ENCODE measurements around the gene PCSK2. TPM values are rescaled to one million over a fixed set of nuclear protein-coding genes. Genes with fewer than 3 reads are reported as not detected.

Gene PCSK2
- total RNA-seq, 1 donor from 2014 or later = 11.5 TPM

DNA sequence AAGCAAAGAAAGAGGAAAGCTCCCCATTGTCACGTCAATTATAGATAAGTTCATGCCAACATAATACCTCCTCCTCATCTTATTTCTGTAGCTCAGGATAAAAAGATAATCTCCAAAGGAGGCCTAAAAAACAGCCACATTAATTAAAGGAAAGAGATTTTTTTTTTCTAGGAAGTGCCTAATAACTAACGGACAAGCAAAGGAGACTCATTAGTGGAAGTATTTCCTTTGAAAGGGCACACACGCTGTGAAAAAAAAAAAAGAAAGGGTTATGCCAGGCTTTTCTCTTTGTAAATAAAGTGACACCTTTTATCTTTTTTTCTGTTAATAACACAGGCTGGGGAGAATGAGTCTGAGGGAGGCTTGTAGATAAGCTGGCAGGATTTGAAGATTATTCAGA is 55.7 kb downstream of the PCSK2 start:
- no peak for DNase-seq (ENCODE audit: low spot score, unreplicated experiment)
- H3K4me1 Mint-ChIP-seq (ENCODE audit: low read depth) = no peaks in the 10 kb centered on the region
- no peaks in the 10 kb centered on the region for H3K36me3 Mint-ChIP-seq (ENCODE audit: insufficient read depth)
- H3K27me3 Mint-ChIP-seq = peaks cover 14% of the 10 kb centered on the region
- no peak for TF ChIP-seq CTCF (IDR thresholded peaks at IDR 0.05; ENCODE audit: unreplicated experiment)
- H3K9me3 Mint-ChIP-seq (ENCODE audit: low read depth) = peaks cover 8% of the 10 kb centered on the region
- no peak overlapping the region for H3K4me3 Mint-ChIP-seq (ENCODE audit: low read depth)
- no peak overlapping the region for H3K27ac Mint-ChIP-seq

DNA sequence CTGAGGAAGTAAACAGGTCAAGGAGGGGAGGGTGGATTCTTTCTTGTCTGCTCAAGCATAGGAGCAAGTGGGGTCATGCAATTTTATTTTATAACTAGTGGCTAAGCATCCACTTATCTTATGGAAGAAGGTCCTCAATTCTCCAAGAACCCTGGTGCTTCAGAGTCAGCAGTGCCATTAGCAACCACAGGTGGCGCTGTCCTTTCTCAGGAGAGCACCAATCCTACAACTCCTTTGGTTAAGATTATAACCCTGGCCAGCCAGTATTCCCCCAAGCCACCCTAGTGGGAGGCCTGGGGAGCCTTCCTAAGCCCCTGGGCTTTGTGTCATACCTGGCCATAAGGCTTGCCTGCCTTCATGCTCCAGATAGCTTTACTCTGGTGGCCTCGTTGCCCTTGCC is 60.7 kb downstream of the PCSK2 start:
- peak; percentile 41 for TF ChIP-seq CTCF (IDR thresholded peaks at IDR 0.05; ENCODE audit: unreplicated experiment)
- Mint-ChIP-seq H3K27me3 (peaks cover 17% of the 10 kb centered on the region), H3K36me3 (ENCODE audit: insufficient read depth) (no peaks in the 10 kb centered on the region), H3K4me3 (ENCODE audit: low read depth) (no peak overlapping the region), H3K27ac (no peak overlapping the region), H3K9me3 (ENCODE audit: low read depth) (no peaks in the 10 kb centered on the region), H3K4me1 (ENCODE audit: low read depth) (no peaks in the 10 kb centered on the region)
- DNase-seq (ENCODE audit: low spot score, unreplicated experiment) = no peak

GRCh38 chr20:17287998-17288397 is 61.2 kb downstream of the PCSK2 start:
- Mint-ChIP-seq H3K36me3 (ENCODE audit: insufficient read depth) (no peaks in the 10 kb centered on the region), H3K4me3 (ENCODE audit: low read depth) (no peak overlapping the region)

DNA sequence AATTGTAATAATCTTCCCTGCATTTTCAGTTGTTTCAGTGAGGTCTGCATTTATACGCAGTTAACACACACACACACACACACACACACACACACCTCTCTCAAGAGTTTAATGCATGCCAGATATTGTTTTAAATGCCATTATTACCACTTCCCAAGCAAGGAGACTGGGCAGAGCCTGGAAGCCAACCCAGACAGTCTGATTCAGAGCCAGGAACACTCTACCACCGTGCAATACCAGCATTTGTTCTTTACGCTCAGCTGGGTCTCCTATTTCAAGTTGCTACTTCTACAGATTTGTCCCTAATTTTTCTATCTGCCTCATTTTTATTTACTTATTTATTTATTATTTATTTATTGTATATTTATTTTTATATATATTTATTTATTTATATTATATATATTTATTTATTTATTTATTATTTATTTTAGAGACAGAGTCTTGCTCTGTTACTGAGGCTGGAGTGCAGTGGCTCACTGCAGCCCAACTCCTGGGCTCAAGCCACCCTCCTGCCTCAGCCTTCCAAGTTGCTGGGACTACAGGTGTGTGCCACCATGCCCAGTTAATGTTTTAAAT is 68.4 kb downstream of the PCSK2 start:
- H3K27ac Mint-ChIP-seq = no peak overlapping the region
- no peaks in the 10 kb centered on the region for H3K9me3 Mint-ChIP-seq (ENCODE audit: low read depth)
- H3K4me1 Mint-ChIP-seq (ENCODE audit: low read depth) = peaks cover 5% of the 10 kb centered on the region
- DNase-seq (ENCODE audit: low spot score, unreplicated experiment) = no peak
- no peaks in the 10 kb centered on the region for H3K36me3 Mint-ChIP-seq (ENCODE audit: insufficient read depth)
- H3K4me3 Mint-ChIP-seq (ENCODE audit: low read depth) = no peak overlapping the region
- H3K27me3 Mint-ChIP-seq = peaks cover 4% of the 10 kb centered on the region
- no peak for TF ChIP-seq CTCF (IDR thresholded peaks at IDR 0.05; ENCODE audit: unreplicated experiment)

More at GRCh38 chr20:17287998-17288397, 61.2 kb downstream of the PCSK2 start:
- no peaks in the 10 kb centered on the region for H3K9me3 Mint-ChIP-seq (ENCODE audit: low read depth)
- no peak for TF ChIP-seq CTCF (IDR thresholded peaks at IDR 0.05; ENCODE audit: unreplicated experiment)
- H3K4me1 Mint-ChIP-seq (ENCODE audit: low read depth) = no peaks in the 10 kb centered on the region
- no peak for DNase-seq (ENCODE audit: low spot score, unreplicated experiment)
- no peak overlapping the region for H3K27ac Mint-ChIP-seq
- H3K27me3 Mint-ChIP-seq = peaks cover 14% of the 10 kb centered on the region

DNA sequence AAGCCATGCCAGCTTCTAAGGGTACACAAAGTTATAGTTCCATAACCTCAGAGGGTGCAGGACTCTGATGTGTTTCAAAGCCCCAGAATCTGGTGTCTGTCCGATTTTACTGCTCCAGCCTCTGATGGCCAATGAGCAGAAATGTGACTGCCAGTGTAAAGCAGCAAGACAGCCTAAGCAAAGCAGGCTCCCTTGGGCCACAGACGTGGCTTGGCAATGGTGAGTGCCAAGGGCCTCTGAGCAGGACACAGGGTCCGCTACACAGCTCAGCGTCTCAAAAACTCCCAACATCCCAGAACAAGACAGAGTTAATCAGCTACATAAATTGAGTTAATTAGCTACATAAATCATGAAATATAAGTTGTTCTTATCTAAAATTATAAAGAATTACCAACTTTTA is 69.2 kb downstream of the PCSK2 start:
- no peaks in the 10 kb centered on the region for H3K9me3 Mint-ChIP-seq (ENCODE audit: low read depth)
- TF ChIP-seq CTCF (IDR thresholded peaks at IDR 0.05; ENCODE audit: unreplicated experiment) = no peak

More for the DNA sequence above, 69.2 kb downstream of the PCSK2 start:
- peaks cover 4% of the 10 kb centered on the region for H3K27me3 Mint-ChIP-seq
- H3K4me3 Mint-ChIP-seq (ENCODE audit: low read depth) = no peak overlapping the region
- H3K4me1 Mint-ChIP-seq (ENCODE audit: low read depth) = peaks cover 5% of the 10 kb centered on the region
- DNase-seq (ENCODE audit: low spot score, unreplicated experiment) = no peak
- no peaks in the 10 kb centered on the region for H3K36me3 Mint-ChIP-seq (ENCODE audit: insufficient read depth)
- H3K27ac Mint-ChIP-seq = no peak overlapping the region

All from progenitor cell of endocrine pancreas (in vitro differentiated cells).